ENCODE data around the gene RNF32.

DNA sequence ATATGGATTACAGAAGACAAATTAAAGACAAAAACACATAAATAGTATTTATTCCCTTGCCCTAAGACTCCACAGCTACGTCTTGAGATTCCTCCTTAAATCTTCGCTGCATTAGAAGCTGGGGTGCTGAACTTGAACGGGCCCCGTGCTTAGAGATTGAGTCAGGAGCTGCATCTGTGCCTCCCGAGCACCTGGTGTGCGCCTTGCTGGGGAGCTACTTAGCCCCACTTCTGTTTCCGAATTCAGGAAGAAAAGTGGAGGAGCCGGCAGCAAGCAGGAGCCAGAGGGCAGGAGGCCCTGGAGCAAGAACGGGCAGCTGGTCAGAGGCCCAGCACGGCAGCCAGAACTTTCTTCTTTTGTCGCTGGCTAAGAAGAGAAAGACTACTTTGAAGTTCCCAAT lies 30.4 kb upstream of the RNF32 start:
- no peak for TF ChIP-seq TAF1 (IDR thresholded peaks at IDR 0.05; ENCODE audit: low read depth)
- TF ChIP-seq YY1 (IDR thresholded peaks at IDR 0.05; ENCODE audit: low read depth): no peak
- TF ChIP-seq CEBPB (IDR thresholded peaks at IDR 0.05): no peak
- TF ChIP-seq NFIC (IDR thresholded peaks at IDR 0.05): no peak
- TF ChIP-seq, protein P1, sequence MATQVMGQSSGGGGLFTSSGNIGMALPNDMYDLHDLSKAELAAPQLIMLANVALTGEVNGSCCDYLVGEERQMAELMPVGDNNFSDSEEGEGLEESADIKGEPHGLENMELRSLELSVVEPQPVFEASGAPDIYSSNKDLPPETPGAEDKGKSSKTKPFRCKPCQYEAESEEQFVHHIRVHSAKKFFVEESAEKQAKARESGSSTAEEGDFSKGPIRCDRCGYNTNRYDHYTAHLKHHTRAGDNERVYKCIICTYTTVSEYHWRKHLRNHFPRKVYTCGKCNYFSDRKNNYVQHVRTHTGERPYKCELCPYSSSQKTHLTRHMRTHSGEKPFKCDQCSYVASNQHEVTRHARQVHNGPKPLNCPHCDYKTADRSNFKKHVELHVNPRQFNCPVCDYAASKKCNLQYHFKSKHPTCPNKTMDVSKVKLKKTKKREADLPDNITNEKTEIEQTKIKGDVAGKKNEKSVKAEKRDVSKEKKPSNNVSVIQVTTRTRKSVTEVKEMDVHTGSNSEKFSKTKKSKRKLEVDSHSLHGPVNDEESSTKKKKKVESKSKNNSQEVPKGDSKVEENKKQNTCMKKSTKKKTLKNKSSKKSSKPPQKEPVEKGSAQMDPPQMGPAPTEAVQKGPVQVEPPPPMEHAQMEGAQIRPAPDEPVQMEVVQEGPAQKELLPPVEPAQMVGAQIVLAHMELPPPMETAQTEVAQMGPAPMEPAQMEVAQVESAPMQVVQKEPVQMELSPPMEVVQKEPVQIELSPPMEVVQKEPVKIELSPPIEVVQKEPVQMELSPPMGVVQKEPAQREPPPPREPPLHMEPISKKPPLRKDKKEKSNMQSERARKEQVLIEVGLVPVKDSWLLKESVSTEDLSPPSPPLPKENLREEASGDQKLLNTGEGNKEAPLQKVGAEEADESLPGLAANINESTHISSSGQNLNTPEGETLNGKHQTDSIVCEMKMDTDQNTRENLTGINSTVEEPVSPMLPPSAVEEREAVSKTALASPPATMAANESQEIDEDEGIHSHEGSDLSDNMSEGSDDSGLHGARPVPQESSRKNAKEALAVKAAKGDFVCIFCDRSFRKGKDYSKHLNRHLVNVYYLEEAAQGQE (IDR thresholded peaks at IDR 0.05; ENCODE audit: low read depth): no peak
- TF ChIP-seq EP300 (IDR thresholded peaks at IDR 0.05; ENCODE audit: borderline replicate concordance): no peak
- TF ChIP-seq TEAD4 (IDR thresholded peaks at IDR 0.05): no peak

All from Ishikawa (cell line).